ENCODE data around the gene FUT4. TPM values are rescaled to one million over a fixed set of nuclear protein-coding genes. Genes with fewer than 3 reads are reported as not detected.
"Not testable (repeated sequence)": the region's sequence is repeated elsewhere in the genome, so short reads cannot be mapped to it uniquely, and the experiment has no call there.

The FUT4 gene
- total RNA-seq, 3 donors from 2014 or later, result 7.6 to 8.2 (median 7.9) TPM

- Mint-ChIP-seq H3K4me1 (ENCODE audit: low read depth) (peaks cover 53% of the 10 kb centered on the region), H3K27me3 (ENCODE audit: low read depth) (no peaks in the 10 kb centered on the region), H3K36me3 (ENCODE audit: insufficient read depth) (peaks cover 3% of the 10 kb centered on the region), H3K9me3 (no peaks in the 10 kb centered on the region), H3K4me3 (peak overlapping the region; percentile 76)
- DNase-seq (no peak), ATAC-seq (no peak)
Measured at GRCh38 chr11:94546162-94546470, 2.4 kb downstream of the FUT4 start.

GRCh38 chr11:94546886-94547285, 3.2 kb downstream of the FUT4 start:
- Mint-ChIP-seq H3K9me3 (no peaks in the 10 kb centered on the region), H3K4me3 (peak overlapping the region; percentile 62), H3K4me1 (ENCODE audit: low read depth) (peaks cover 53% of the 10 kb centered on the region), H3K27me3 (ENCODE audit: low read depth) (no peaks in the 10 kb centered on the region), H3K36me3 (ENCODE audit: insufficient read depth) (peaks cover 3% of the 10 kb centered on the region)
- DNase-seq (no peak), ATAC-seq (no peak)

GRCh38 chr11:94549146-94549545, 5.4 kb downstream of the FUT4 start:
- H3K4me1 Mint-ChIP-seq (ENCODE audit: low read depth), result peaks cover 42% of the 10 kb centered on the region
- peaks cover 3% of the 10 kb centered on the region for H3K36me3 Mint-ChIP-seq (ENCODE audit: insufficient read depth)
- no peaks in the 10 kb centered on the region for H3K27me3 Mint-ChIP-seq (ENCODE audit: low read depth)
- ATAC-seq (no peak), DNase-seq (no peak)
- H3K9me3 Mint-ChIP-seq, result no peaks in the 10 kb centered on the region
- no peak overlapping the region for H3K4me3 Mint-ChIP-seq

GRCh38 chr11:94550513-94550912, 6.8 kb downstream of the FUT4 start:
- peaks cover 36% of the 10 kb centered on the region for H3K4me1 Mint-ChIP-seq (ENCODE audit: low read depth)
- ATAC-seq (no peak), DNase-seq (no peak)
- H3K27me3 Mint-ChIP-seq (ENCODE audit: low read depth), result no peaks in the 10 kb centered on the region
- peaks cover 3% of the 10 kb centered on the region for H3K36me3 Mint-ChIP-seq (ENCODE audit: insufficient read depth)
- H3K4me3 Mint-ChIP-seq, result no peak overlapping the region
- no peaks in the 10 kb centered on the region for H3K9me3 Mint-ChIP-seq

- DNase-seq, result no peak
- peaks cover 9% of the 10 kb centered on the region for H3K4me1 Mint-ChIP-seq (ENCODE audit: low read depth)
- peaks cover 3% of the 10 kb centered on the region for H3K36me3 Mint-ChIP-seq (ENCODE audit: insufficient read depth)
- no peaks in the 10 kb centered on the region for H3K9me3 Mint-ChIP-seq
- no peak for ATAC-seq
- H3K4me3 Mint-ChIP-seq, result no peak overlapping the region
- H3K27me3 Mint-ChIP-seq (ENCODE audit: low read depth), result no peaks in the 10 kb centered on the region
Measured at GRCh38 chr11:94553938-94554337, 10.2 kb downstream of the FUT4 start.

- H3K27me3 Mint-ChIP-seq (ENCODE audit: low read depth); ATAC-seq; DNase-seq; H3K36me3 Mint-ChIP-seq (ENCODE audit: insufficient read depth); H3K9me3 Mint-ChIP-seq; H3K4me3 Mint-ChIP-seq; H3K4me1 Mint-ChIP-seq (ENCODE audit: low read depth): not testable (repeated sequence)
Measured at GRCh38 chr11:94555752-94556329, 12.1 kb downstream of the FUT4 start.

GRCh38 chr11:94557421-94557820, 13.7 kb downstream of the FUT4 start:
- Mint-ChIP-seq H3K9me3 (no peaks in the 10 kb centered on the region), H3K36me3 (ENCODE audit: insufficient read depth) (no peaks in the 10 kb centered on the region), H3K4me3 (no peak overlapping the region), H3K4me1 (ENCODE audit: low read depth) (no peaks in the 10 kb centered on the region), H3K27me3 (ENCODE audit: low read depth) (no peaks in the 10 kb centered on the region)
- DNase-seq (no peak), ATAC-seq (no peak)

GRCh38 chr11:94557992-94558391, 14.3 kb downstream of the FUT4 start:
- no peak for DNase-seq
- Mint-ChIP-seq H3K4me1 (ENCODE audit: low read depth) (no peaks in the 10 kb centered on the region), H3K36me3 (ENCODE audit: insufficient read depth) (no peaks in the 10 kb centered on the region), H3K27me3 (ENCODE audit: low read depth) (no peaks in the 10 kb centered on the region), H3K9me3 (no peaks in the 10 kb centered on the region), H3K4me3 (no peak overlapping the region)
- no peak for ATAC-seq

- H3K36me3 Mint-ChIP-seq (ENCODE audit: insufficient read depth), result no peaks in the 10 kb centered on the region
Measured at GRCh38 chr11:94558468-94558867, 14.7 kb downstream of the FUT4 start.

GRCh38 chr11:94558932-94559331, 15.2 kb downstream of the FUT4 start:
- H3K36me3 Mint-ChIP-seq (ENCODE audit: insufficient read depth), result no peaks in the 10 kb centered on the region

More at GRCh38 chr11:94558468-94558867, 14.7 kb downstream of the FUT4 start:
- no peaks in the 10 kb centered on the region for H3K4me1 Mint-ChIP-seq (ENCODE audit: low read depth)
- no peaks in the 10 kb centered on the region for H3K27me3 Mint-ChIP-seq (ENCODE audit: low read depth)
- no peak overlapping the region for H3K4me3 Mint-ChIP-seq
- ATAC-seq (no peak), DNase-seq (no peak)
- no peaks in the 10 kb centered on the region for H3K9me3 Mint-ChIP-seq

GRCh38 chr11:94559361-94559760, 15.6 kb downstream of the FUT4 start:
- no peak for DNase-seq
- Mint-ChIP-seq H3K4me1 (ENCODE audit: low read depth) (no peaks in the 10 kb centered on the region), H3K36me3 (ENCODE audit: insufficient read depth) (no peaks in the 10 kb centered on the region), H3K4me3 (no peak overlapping the region), H3K27me3 (ENCODE audit: low read depth) (no peaks in the 10 kb centered on the region), H3K9me3 (no peaks in the 10 kb centered on the region)
- ATAC-seq, result no peak

More at GRCh38 chr11:94558932-94559331, 15.2 kb downstream of the FUT4 start:
- Mint-ChIP-seq H3K9me3 (no peaks in the 10 kb centered on the region), H3K27me3 (ENCODE audit: low read depth) (no peaks in the 10 kb centered on the region), H3K4me3 (no peak overlapping the region), H3K4me1 (ENCODE audit: low read depth) (no peaks in the 10 kb centered on the region)
- ATAC-seq, result no peak
- no peak for DNase-seq

GRCh38 chr11:94560834-94561233, 17.1 kb downstream of the FUT4 start:
- no peak for ATAC-seq
- DNase-seq, result no peak

GRCh38 chr11:94563176-94563847, 19.6 kb downstream of the FUT4 start:
- Mint-ChIP-seq H3K4me1 (ENCODE audit: low read depth) (no peaks in the 10 kb centered on the region), H3K9me3 (no peaks in the 10 kb centered on the region), H3K36me3 (ENCODE audit: insufficient read depth) (no peaks in the 10 kb centered on the region), H3K27me3 (ENCODE audit: low read depth) (no peaks in the 10 kb centered on the region), H3K4me3 (no peak overlapping the region)
- no peak for ATAC-seq
- DNase-seq, result no peak

More at GRCh38 chr11:94560834-94561233, 17.1 kb downstream of the FUT4 start:
- H3K4me1 Mint-ChIP-seq (ENCODE audit: low read depth), result no peaks in the 10 kb centered on the region
- H3K36me3 Mint-ChIP-seq (ENCODE audit: insufficient read depth), result no peaks in the 10 kb centered on the region
- H3K4me3 Mint-ChIP-seq, result no peak overlapping the region
- no peaks in the 10 kb centered on the region for H3K9me3 Mint-ChIP-seq
- H3K27me3 Mint-ChIP-seq (ENCODE audit: low read depth), result no peaks in the 10 kb centered on the region

GRCh38 chr11:94563848-94564467, 20.2 kb downstream of the FUT4 start:
- Mint-ChIP-seq H3K9me3 (no peaks in the 10 kb centered on the region), H3K36me3 (ENCODE audit: insufficient read depth) (no peaks in the 10 kb centered on the region), H3K4me1 (ENCODE audit: low read depth) (no peaks in the 10 kb centered on the region), H3K27me3 (ENCODE audit: low read depth) (no peaks in the 10 kb centered on the region), H3K4me3 (no peak overlapping the region)
- ATAC-seq, result no peak
- no peak for DNase-seq

- Mint-ChIP-seq H3K4me1 (ENCODE audit: low read depth) (no peaks in the 10 kb centered on the region), H3K4me3 (no peak within 1 kb of the TSS), H3K27me3 (ENCODE audit: low read depth) (no peaks in the 10 kb centered on the region), H3K9me3 (no peaks in the 10 kb centered on the region), H3K36me3 (ENCODE audit: insufficient read depth) (no peaks in the 10 kb centered on the region)
- DNase-seq (no peak), ATAC-seq (no peak)
Measured at GRCh38 chr11:94567181-94567670, 23.5 kb downstream of the FUT4 start, which contains the start of gene PIWIL4. Gene PIWIL4 (plus strand): TSS chr11:94567368. CDS start chr11:94567519, 151 bp downstream.

All from activated T-cell treated with anti-CD3 and anti-CD28 coated beads, Interleukin-2, amount 50 U/mL, for 4 hours (primary cell).